Activated CD4-positive, CD25-positive, alpha-beta regulatory T cell treated with anti-CD3 and anti-CD28 coated beads, Interleukin-2, amount 50 U/mL, for 16 hours (primary cell): ENCODE results near the gene HCN2.

Experiments
- DNase-seq: peaks from one replicate; pipeline ENCODE4 v3.0.0-alpha.2; 2020; ENCODE audit warnings: low read depth, low spot score

The HCN2 gene

GRCh38 chr19:589693-590395 lies at the start of gene HCN2:
Gene HCN2 (plus strand): TSS chr19:589881. CDS start chr19:589946, 65 bp downstream.
- no peak for DNase-seq

- no peak for DNase-seq
These were observed 48.6 kb upstream of the HCN2 start for GRCh38 chr19:540867-541637.

- no peak for DNase-seq
These were observed 48.0 kb upstream of the HCN2 start for GRCh38 chr19:541699-542098.

GRCh38 chr19:542173-542866 lies 47.4 kb upstream of the HCN2 start:
- DNase-seq: no peak

- peak; percentile 31 for DNase-seq
These were observed 45.6 kb upstream of the HCN2 start, which contains the start of gene GZMM for GRCh38 chr19:543910-544608. Gene GZMM (plus strand): TSS chr19:544053. CDS start chr19:544072, 19 bp downstream.

- no peak for DNase-seq
These were observed 42.6 kb upstream of the HCN2 start for GRCh38 chr19:547117-547516.

- no peak for DNase-seq
These were observed 41.6 kb upstream of the HCN2 start for GRCh38 chr19:547836-548720.

- DNase-seq: no peak
These were observed 40.5 kb upstream of the HCN2 start for GRCh38 chr19:548886-549830.

- no peak for DNase-seq
These were observed 34.9 kb upstream of the HCN2 start for GRCh38 chr19:554817-555216.

- DNase-seq: no peak
These were observed 34.2 kb upstream of the HCN2 start for GRCh38 chr19:555474-555808.

GRCh38 chr19:556611-557382 lies 32.9 kb upstream of the HCN2 start:
- DNase-seq: no peak

- DNase-seq: no peak
These were observed 30.8 kb upstream of the HCN2 start for GRCh38 chr19:558770-559439.

GRCh38 chr19:560121-560520 lies 29.6 kb upstream of the HCN2 start:
- no peak for DNase-seq

GRCh38 chr19:566403-566802 lies 23.3 kb upstream of the HCN2 start:
- no peak for DNase-seq

GRCh38 chr19:566844-567243 lies 22.8 kb upstream of the HCN2 start:
- DNase-seq: no peak

GRCh38 chr19:567296-567900 lies 22.3 kb upstream of the HCN2 start:
- DNase-seq: no peak

- DNase-seq: no peak
These were observed 19.4 kb upstream of the HCN2 start for GRCh38 chr19:570251-570686.
